ENCODE measurements around the gene FOSB. TPM values are rescaled to one million over a fixed set of nuclear protein-coding genes. Genes with fewer than 3 reads are reported as not detected.
"Not testable (repeated sequence)": the region's sequence is repeated elsewhere in the genome, so short reads cannot be mapped to it uniquely, and the experiment has no call there.

The FOSB gene
- polyA plus RNA-seq, 1 donor, result 250 TPM

DNA sequence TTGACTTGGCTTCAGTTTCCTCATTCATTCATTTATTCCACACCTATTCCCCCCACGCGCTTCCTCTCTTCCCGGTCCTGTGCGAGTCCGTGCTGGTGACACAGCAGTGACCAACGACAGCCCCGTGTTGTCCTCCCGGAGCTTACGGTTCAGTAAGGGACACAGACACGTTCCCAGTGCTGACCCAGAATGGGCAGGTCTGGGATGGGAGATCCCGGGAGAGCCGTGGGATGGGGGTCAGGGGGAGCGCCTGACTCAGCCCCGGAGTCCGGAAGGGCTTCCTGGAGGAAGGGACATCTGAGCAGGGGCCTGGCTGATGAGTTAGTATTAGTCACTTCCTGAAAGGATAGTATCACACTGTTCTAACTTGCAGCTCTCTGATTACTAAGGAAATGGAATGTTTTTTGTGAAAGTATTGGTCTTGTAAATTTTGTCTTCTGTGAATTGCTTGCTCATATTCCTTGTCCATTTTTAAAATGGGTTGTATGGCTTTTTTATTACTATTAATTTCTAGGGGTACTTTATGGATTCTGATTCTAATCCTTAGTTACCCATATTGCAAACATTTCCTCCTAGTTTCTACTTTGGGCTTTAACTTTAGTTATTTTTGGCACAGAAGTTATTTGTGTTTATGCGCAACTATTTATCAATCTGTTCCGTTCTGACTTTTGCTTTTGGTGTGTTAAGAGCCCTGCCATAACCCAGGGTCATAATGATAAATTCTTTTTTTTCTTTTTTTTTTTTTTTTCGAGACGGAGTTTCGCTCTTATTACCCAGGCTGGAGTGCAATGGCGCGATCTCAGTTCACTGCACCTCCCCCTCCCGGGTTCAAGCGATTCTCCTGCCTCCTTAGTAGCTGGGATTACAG lies 43.4 kb upstream of the FOSB start:
- Histone ChIP-seq H3K4me3 (ENCODE audit: low read length) (peak overlapping the region; percentile 57), H3K27ac (ENCODE audit: low read length) (peak overlapping the region; percentile 91), H3K9me3 (ENCODE audit: control insufficient read depth, low read depth, low read length) (no peaks in the 10 kb centered on the region), H3K4me1 (ENCODE audit: control insufficient read depth, insufficient read depth, low read length) (peaks cover 21% of the 10 kb centered on the region), H3K36me3 (ENCODE audit: control insufficient read depth, insufficient read depth, low read length) (peaks cover 17% of the 10 kb centered on the region), H3K27me3 (ENCODE audit: control insufficient read depth, insufficient read depth, low read length) (peaks cover 8% of the 10 kb centered on the region)
- 51% methylated on average over 2 of the region's 24 CpGs for WGBS (ENCODE audit: insufficient coverage, low lambda C conversion rate)
- peak; percentile 48 to 81 for DNase-seq

DNA sequence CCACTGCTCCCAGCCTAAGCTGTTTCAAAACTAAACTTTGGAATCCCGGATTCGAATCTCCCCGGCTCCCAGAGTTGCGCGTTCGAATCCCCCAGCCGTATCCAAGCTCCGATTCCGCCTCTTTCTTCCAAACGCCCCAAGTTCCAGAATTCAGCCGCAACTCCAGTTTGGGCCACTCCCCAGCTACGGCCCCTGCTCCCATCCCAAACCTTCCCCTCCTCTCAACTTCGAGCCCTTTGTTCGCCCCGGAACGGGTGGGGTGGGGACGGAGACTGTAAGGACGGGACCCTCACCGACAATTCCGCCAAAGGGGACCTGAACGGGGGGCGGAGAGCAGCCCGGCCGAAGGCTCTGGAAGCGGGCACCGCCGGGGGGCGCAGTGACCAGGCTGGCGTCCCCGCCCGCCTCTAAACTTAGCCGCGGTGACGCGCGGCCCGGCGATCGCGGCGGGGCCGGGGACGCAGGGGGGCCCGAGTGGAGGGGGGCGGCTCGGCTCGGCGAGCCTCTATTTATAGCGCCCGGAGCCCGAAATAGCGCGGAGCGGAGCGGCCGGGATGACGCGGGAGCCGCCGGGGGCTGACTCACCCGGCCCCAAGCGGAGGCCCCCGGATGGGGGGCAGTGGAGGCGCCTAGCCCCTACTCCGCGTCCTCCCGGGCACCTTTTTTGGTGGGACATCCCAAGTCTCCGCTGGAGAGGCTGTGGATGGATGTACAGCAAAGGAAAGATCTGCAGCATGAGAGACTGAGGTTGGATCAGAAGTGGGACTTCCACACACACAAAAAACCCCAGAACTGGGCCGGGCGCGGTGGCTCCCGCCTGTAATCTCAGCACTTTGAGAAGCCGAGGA lies 39.2 kb upstream of the FOSB start:
- H3K27me3 ChIP-seq (ENCODE audit: control insufficient read depth, insufficient read depth, low read length), result peaks cover 8% of the 10 kb centered on the region
- DNase-seq, result no peak
- H3K4me3 ChIP-seq (ENCODE audit: low read length), result peak overlapping the region; percentile 42
- H3K36me3 ChIP-seq (ENCODE audit: control insufficient read depth, insufficient read depth, low read length), result no peaks in the 10 kb centered on the region
- no peaks in the 10 kb centered on the region for H3K9me3 ChIP-seq (ENCODE audit: control insufficient read depth, low read depth, low read length)
- peaks cover 16% of the 10 kb centered on the region for H3K4me1 ChIP-seq (ENCODE audit: control insufficient read depth, insufficient read depth, low read length)
- WGBS (ENCODE audit: insufficient coverage, low lambda C conversion rate), result no CpG with 5 or more reads among the region's 73 CpGs
- H3K27ac ChIP-seq (ENCODE audit: low read length), result peak overlapping the region; percentile 42

DNA sequence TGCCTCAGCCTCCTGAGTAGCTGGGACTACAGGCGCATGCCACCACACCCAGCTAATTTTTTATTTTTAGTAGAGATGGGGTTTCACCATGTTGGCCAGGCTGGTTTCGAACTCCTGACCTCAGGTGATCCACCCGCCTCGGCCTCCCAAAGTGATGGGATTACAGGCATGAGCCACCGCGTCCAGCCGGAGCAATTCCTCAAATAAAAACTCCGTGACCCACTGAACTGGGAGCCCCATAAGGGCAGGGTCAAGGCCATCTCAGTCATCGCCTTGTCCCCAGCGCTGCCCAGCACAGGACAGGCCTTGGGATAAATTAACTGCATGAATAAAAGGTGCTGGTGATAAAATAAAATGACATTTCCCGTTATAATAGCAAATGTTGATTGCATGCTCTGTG lies 37.9 kb upstream of the FOSB start:
- WGBS (ENCODE audit: insufficient coverage, low lambda C conversion rate), result no CpG with 5 or more reads among the region's 11 CpGs
- not testable (repeated sequence) for H3K9me3 ChIP-seq (ENCODE audit: control insufficient read depth, low read depth, low read length)

DNA sequence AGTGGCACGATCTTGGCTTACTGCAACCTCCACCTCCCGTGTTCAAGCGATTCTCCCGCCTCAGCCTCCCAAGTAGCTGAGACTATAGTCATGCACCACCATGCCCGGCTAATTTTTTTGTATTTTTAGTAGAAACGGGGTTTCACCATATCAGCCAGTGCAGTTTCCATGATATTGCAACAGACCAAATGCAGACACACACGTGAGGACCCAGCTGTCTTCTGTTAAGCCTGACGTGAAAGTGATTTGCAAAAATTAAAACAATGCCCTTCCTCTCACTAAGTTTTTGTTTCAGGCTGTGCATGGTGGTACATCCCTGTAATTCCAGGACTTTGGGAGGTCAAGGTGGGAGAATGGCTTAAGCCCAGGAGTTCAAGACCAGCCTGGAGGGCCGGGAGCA lies 36.8 kb upstream of the FOSB start:
- not testable (repeated sequence) for H3K27ac ChIP-seq (ENCODE audit: low read length); H3K4me1 ChIP-seq (ENCODE audit: control insufficient read depth, insufficient read depth, low read length); H3K36me3 ChIP-seq (ENCODE audit: control insufficient read depth, insufficient read depth, low read length); H3K27me3 ChIP-seq (ENCODE audit: control insufficient read depth, insufficient read depth, low read length); H3K4me3 ChIP-seq (ENCODE audit: low read length); H3K9me3 ChIP-seq (ENCODE audit: control insufficient read depth, low read depth, low read length); DNase-seq
- 80% methylated on average over 2 of the region's 9 CpGs for WGBS (ENCODE audit: insufficient coverage, low lambda C conversion rate)

More for the DNA sequence above, 37.9 kb upstream of the FOSB start:
- not testable (repeated sequence) for H3K36me3 ChIP-seq (ENCODE audit: control insufficient read depth, insufficient read depth, low read length); H3K27me3 ChIP-seq (ENCODE audit: control insufficient read depth, insufficient read depth, low read length); H3K4me3 ChIP-seq (ENCODE audit: low read length); H3K4me1 ChIP-seq (ENCODE audit: control insufficient read depth, insufficient read depth, low read length); H3K27ac ChIP-seq (ENCODE audit: low read length); DNase-seq

DNA sequence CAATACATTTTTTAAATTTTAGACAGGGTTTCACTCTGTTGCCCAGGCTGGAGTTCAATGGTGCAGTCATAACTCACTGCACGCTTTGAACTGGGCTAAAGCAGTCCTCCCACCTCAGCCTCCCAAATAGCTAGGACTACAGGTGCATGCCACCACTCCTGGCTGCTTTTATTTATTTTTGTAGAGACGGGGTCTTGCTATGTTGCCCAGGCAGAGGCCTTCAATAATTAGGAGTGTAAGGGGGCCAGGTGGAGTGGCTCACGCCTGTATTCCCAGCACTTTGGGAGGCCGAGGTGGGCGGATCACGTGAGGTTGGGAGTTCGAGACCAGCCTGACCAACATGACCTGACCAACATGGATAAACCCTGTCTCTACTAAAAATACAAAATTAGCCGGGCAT lies 35.3 kb upstream of the FOSB start:
- H3K9me3 ChIP-seq (ENCODE audit: control insufficient read depth, low read depth, low read length); H3K27ac ChIP-seq (ENCODE audit: low read length); H3K27me3 ChIP-seq (ENCODE audit: control insufficient read depth, insufficient read depth, low read length); DNase-seq; H3K4me3 ChIP-seq (ENCODE audit: low read length); H3K36me3 ChIP-seq (ENCODE audit: control insufficient read depth, insufficient read depth, low read length); H3K4me1 ChIP-seq (ENCODE audit: control insufficient read depth, insufficient read depth, low read length): not testable (repeated sequence)
- WGBS (ENCODE audit: insufficient coverage, low lambda C conversion rate), result no CpG with 5 or more reads among the region's 8 CpGs

DNA sequence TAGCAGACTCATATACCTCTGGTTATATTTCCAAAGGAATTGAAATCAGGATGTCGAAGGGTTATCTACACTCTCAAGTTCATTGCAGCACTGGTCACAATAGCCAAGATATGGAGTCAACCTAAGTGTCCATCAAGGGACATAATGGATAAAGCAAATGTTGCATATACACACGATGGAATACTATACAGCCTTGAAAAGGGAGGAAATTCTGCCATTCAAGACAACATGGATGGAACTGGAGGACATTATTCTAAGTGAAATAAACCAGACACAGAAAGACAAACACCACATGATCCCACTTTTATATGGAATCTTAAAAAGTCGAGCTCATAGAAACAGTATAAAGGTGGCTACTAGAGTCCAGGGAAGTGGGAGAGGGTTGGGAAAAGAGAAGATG lies 30.5 kb upstream of the FOSB start:
- no peaks in the 10 kb centered on the region for H3K27me3 ChIP-seq (ENCODE audit: control insufficient read depth, insufficient read depth, low read length)
- H3K27ac ChIP-seq (ENCODE audit: low read length), result no peak overlapping the region
- no peak overlapping the region for H3K4me3 ChIP-seq (ENCODE audit: low read length)
- 100% methylated on average over 1 of the region's 3 CpGs for WGBS (ENCODE audit: insufficient coverage, low lambda C conversion rate)
- no peaks in the 10 kb centered on the region for H3K9me3 ChIP-seq (ENCODE audit: control insufficient read depth, low read depth, low read length)
- peaks cover 3% of the 10 kb centered on the region for H3K4me1 ChIP-seq (ENCODE audit: control insufficient read depth, insufficient read depth, low read length)
- H3K36me3 ChIP-seq (ENCODE audit: control insufficient read depth, insufficient read depth, low read length), result no peaks in the 10 kb centered on the region
- no peak for DNase-seq

DNA sequence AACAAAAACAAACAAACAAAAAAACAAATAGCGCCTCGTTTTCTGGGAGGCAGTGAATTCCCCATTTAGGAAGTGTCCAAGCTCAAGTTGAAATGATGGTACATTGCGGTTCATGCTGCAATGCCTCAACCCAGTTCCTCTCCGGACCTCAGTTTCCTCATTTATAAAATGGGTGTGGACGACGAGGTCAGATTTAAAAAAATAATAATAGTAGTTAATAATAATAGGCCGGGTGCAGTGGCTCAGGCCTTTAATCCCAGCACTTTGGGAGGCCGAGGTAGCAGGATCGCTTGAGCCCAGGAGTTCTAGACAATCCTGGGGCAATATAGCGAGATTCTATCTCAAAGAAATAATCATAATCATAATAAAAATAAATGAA lies 28.6 kb upstream of the FOSB start:
- Histone ChIP-seq H3K27ac (ENCODE audit: low read length) (no peak overlapping the region), H3K9me3 (ENCODE audit: control insufficient read depth, low read depth, low read length) (no peaks in the 10 kb centered on the region), H3K36me3 (ENCODE audit: control insufficient read depth, insufficient read depth, low read length) (no peaks in the 10 kb centered on the region), H3K27me3 (ENCODE audit: control insufficient read depth, insufficient read depth, low read length) (no peaks in the 10 kb centered on the region), H3K4me3 (ENCODE audit: low read length) (peak overlapping the region; percentile 44), H3K4me1 (ENCODE audit: control insufficient read depth, insufficient read depth, low read length) (peaks cover 9% of the 10 kb centered on the region)
- WGBS (ENCODE audit: insufficient coverage, low lambda C conversion rate), result no CpG with 5 or more reads among the region's 10 CpGs
- no peak for DNase-seq

DNA sequence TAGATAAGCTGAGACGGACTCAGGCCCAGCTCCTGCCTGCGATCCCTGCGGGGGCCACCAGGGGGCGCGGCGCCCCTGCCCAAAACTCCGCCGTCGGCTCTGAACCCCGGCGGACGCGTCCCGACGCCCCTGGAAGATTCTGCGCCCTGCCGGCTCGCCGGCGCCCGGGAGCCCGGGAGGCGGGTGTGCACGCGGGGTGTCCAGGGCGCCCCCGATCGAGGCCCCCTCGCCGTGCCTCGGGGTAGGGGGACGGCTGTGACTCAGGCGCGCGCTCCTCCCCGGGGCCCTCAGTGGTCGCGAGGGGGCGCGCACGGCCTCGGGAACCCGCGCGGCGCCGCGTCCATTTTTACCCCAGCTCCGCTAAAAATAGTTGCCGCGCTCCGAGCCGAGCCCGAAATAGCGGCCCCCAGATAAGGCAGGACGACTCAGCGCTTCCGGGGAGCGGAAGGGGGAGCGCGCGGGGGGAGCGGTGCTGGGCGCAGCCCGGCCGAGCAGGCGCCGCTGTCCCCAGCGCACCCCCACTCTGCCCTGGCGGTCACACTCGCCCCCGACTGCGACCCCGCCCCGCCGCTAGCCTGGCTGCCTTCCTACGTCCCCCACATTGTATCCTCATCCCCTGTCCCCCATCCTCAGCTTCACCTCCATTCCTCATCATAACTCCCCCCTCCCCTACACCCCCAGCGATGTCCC lies 28.1 kb upstream of the FOSB start:
- Histone ChIP-seq H3K27ac (ENCODE audit: low read length) (peak overlapping the region; percentile 37), H3K4me3 (ENCODE audit: low read length) (peak overlapping the region; percentile 44), H3K4me1 (ENCODE audit: control insufficient read depth, insufficient read depth, low read length) (peaks cover 14% of the 10 kb centered on the region), H3K27me3 (ENCODE audit: control insufficient read depth, insufficient read depth, low read length) (no peaks in the 10 kb centered on the region), H3K36me3 (ENCODE audit: control insufficient read depth, insufficient read depth, low read length) (no peaks in the 10 kb centered on the region), H3K9me3 (ENCODE audit: control insufficient read depth, low read depth, low read length) (no peaks in the 10 kb centered on the region)
- no CpG with 5 or more reads among the region's 78 CpGs for WGBS (ENCODE audit: insufficient coverage, low lambda C conversion rate)
- peak; percentile 66 to 79 for DNase-seq

DNA sequence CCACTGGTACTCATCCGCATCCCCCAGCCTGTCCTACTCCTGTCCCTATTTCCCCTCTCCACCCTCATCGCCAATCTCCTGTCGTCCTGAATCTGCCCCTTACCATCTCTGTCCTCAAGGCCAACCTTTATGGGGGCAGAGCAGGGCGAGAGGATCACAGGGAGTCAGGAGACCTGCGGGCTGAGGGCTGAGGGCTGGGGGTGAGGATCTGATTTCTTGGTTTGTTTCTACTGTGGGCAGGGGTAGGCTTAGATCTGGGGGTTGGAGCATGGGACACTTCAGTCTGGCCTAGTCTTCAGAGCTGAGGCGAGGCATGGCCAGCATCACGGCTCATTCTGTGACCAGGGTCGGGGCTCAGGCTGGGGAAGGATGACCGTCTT lies 27.5 kb upstream of the FOSB start:
- Histone ChIP-seq H3K4me3 (ENCODE audit: low read length) (peak overlapping the region; percentile 44), H3K27me3 (ENCODE audit: control insufficient read depth, insufficient read depth, low read length) (no peaks in the 10 kb centered on the region), H3K4me1 (ENCODE audit: control insufficient read depth, insufficient read depth, low read length) (peaks cover 16% of the 10 kb centered on the region), H3K36me3 (ENCODE audit: control insufficient read depth, insufficient read depth, low read length) (no peaks in the 10 kb centered on the region), H3K9me3 (ENCODE audit: control insufficient read depth, low read depth, low read length) (no peaks in the 10 kb centered on the region), H3K27ac (ENCODE audit: low read length) (peak overlapping the region; percentile 17)
- no peak for DNase-seq
- no CpG with 5 or more reads among the region's 9 CpGs for WGBS (ENCODE audit: insufficient coverage, low lambda C conversion rate)

DNA sequence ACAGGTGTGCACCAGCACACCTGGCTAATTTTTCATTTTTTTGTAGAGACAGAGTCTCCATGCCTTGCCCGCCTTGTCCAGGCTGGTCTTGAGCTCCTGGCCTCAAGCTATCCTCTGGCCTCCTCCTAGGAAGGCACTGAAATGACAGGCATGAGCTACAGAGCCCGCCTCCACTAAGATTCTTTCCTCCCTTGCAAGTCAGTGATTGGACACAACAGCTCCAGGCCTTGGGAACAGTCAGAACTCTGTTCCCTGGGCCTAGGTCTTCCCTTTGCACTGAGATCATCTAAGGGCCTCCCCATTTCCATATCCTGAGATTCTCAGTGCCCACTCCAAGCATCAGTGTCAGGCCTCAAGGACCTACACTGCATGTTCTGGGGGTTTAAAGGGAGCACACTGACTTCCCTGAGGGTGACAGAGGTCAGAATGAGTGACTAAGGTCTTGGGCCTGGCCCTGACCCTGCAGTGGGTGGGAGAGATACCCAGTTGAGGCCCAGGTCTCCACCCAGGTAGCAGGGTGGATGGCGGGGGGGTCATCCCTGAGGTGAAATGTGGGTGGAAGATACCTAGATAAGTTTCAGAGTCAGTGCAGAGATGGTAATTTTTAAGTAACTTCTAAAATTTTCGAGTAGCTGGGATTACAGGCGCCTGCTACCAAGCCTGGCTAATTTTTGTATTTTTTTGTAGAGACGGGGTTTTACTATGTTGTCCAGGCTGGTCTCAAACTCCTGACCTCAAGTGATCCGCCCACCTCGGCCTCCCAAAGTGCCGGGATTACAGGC lies 26.7 kb upstream of the FOSB start:
- Histone ChIP-seq H3K9me3 (ENCODE audit: control insufficient read depth, low read depth, low read length) (no peaks in the 10 kb centered on the region), H3K27ac (ENCODE audit: low read length) (no peak overlapping the region), H3K36me3 (ENCODE audit: control insufficient read depth, insufficient read depth, low read length) (no peaks in the 10 kb centered on the region), H3K4me3 (ENCODE audit: low read length) (no peak overlapping the region), H3K27me3 (ENCODE audit: control insufficient read depth, insufficient read depth, low read length) (no peaks in the 10 kb centered on the region), H3K4me1 (ENCODE audit: control insufficient read depth, insufficient read depth, low read length) (peaks cover 17% of the 10 kb centered on the region)
- no CpG with 5 or more reads among the region's 9 CpGs for WGBS (ENCODE audit: insufficient coverage, low lambda C conversion rate)
- no peak for DNase-seq

All from large intestine (tissue), 3 donors.